Mesendoderm (in vitro differentiated cells): ENCODE measurements around the gene FSTL4.

ENCODE experiments used
- DNase-seq: peaks from one replicate; pipeline ENCODE4 v3.0.0; 2013
- H2AK5ac ChIP-seq: 2 replicates; pipeline ENCODE4 v1.6.1; 2013; ENCODE audit warnings: low read length, inconsistent platforms
- H2BK120ac ChIP-seq: 2 replicates; pipeline ENCODE4 v1.6.1; 2013; ENCODE audit warnings: low read depth, mild to moderate bottlenecking, low read length, moderate library complexity, mixed read lengths
- H2BK15ac ChIP-seq: replicated peaks from 2 replicates; pipeline ENCODE4 v1.6.1; 2013; ENCODE audit warnings: low read depth, mild to moderate bottlenecking, moderate library complexity
- H2BK5ac ChIP-seq: 2 replicates; pipeline ENCODE4 v1.6.1; 2013; ENCODE audit warnings: low read length, inconsistent platforms
- H3K18ac ChIP-seq: 2 replicates; pipeline ENCODE4 v1.6.1; 2013; ENCODE audit warnings: mild to moderate bottlenecking, low read length, mixed read lengths
- H3K23ac ChIP-seq: one replicate; pipeline ENCODE4 v1.6.1; 2013; ENCODE audit warnings: low read length
- H3K27ac ChIP-seq: 2 replicates; pipeline ENCODE4 v1.5.1; 2013; ENCODE audit warnings: low read depth, mild to moderate bottlenecking, inconsistent platforms, low read length, moderate library complexity
- H3K27me3 ChIP-seq: 2 replicates; pipeline ENCODE4 v1.6.1; 2013; ENCODE audit warnings: low read length, control low read depth, mild to moderate bottlenecking, inconsistent platforms; ENCODE audit not compliant: insufficient read depth, poor library complexity
- H3K36me3 ChIP-seq: 2 replicates; pipeline ENCODE4 v1.6.1; 2013; ENCODE audit warnings: low read length, inconsistent platforms; ENCODE audit not compliant: control insufficient read depth, insufficient read depth
- H3K4ac ChIP-seq: one replicate; pipeline ENCODE4 v1.6.1; 2013; ENCODE audit warnings: low read depth, mild to moderate bottlenecking, low read length, moderate library complexity
- H3K4me1 ChIP-seq: 2 replicates; pipeline ENCODE4 v1.6.1; 2013; ENCODE audit warnings: low read depth, low read length, inconsistent platforms; ENCODE audit not compliant: control insufficient read depth
- H3K4me2 ChIP-seq: 2 replicates; pipeline ENCODE4 v1.6.1; 2013; ENCODE audit warnings: low read length
- H3K4me3 ChIP-seq: 2 replicates; pipeline ENCODE4 v1.5.1; 2013; ENCODE audit warnings: mild to moderate bottlenecking, low read length
- H3K56ac ChIP-seq: one replicate; pipeline ENCODE4 v1.6.1; 2013; ENCODE audit warnings: low read length
- H3K79me1 ChIP-seq: 2 replicates; pipeline ENCODE4 v1.6.1; 2013; ENCODE audit warnings: low read length, inconsistent platforms
- H3K79me2 ChIP-seq: 2 replicates; pipeline ENCODE4 v1.6.1; 2013; ENCODE audit warnings: mild to moderate bottlenecking, low read length; ENCODE audit not compliant: control insufficient read depth, insufficient read depth
- H3K9ac ChIP-seq: 2 replicates; pipeline ENCODE4 v1.6.1; 2013; ENCODE audit warnings: low read length, inconsistent platforms
- H4K5ac ChIP-seq: one replicate; pipeline ENCODE4 v1.6.1; 2013; ENCODE audit warnings: low read length
- H4K8ac ChIP-seq: one replicate; pipeline ENCODE4 v1.6.1; 2013; ENCODE audit warnings: low read depth, mild to moderate bottlenecking, control low read depth, low read length, moderate library complexity
- WGBS: extraction: QIAGEN DNeasy Blood & Tissue Kit; methylation state at CpG from one replicate; pipeline ENCODE4 v1.1.7; 2013; ENCODE audit warnings: low lambda C conversion rate, missing lambda C conversion rate; ENCODE audit not compliant: insufficient coverage; ENCODE audit errors: extremely low coverage; 5-methylcytosine and 5-hydroxymethylcytosine counted together

FSTL4 gene

GRCh38 chr5:133405275-133406034 lies 206.9 kb downstream of the FSTL4 start:
- no CpG with 5 or more reads among the region's 17 CpGs for WGBS
- no peak overlapping the region for H3K4me2 ChIP-seq
- no peak overlapping the region for H2AK5ac ChIP-seq
- no peaks in the 10 kb centered on the region for H3K27me3 ChIP-seq
- H3K18ac ChIP-seq = no peak overlapping the region
- H2BK5ac ChIP-seq = no peak overlapping the region
- no peak overlapping the region for H4K8ac ChIP-seq
- H3K4me3 ChIP-seq = no peak overlapping the region
- H3K79me2 ChIP-seq = no peaks in the 10 kb centered on the region
- H4K5ac ChIP-seq = no peak overlapping the region
- H3K4ac ChIP-seq = no peak overlapping the region
- H3K23ac ChIP-seq = no peak overlapping the region
- H3K36me3 ChIP-seq = no peaks in the 10 kb centered on the region
- H3K4me1 ChIP-seq = peaks cover 4% of the 10 kb centered on the region
- H3K27ac ChIP-seq = no peak overlapping the region
- H3K79me1 ChIP-seq = no peaks in the 10 kb centered on the region
- no peak for DNase-seq
- no peak overlapping the region for H3K9ac ChIP-seq
- no peak overlapping the region for H2BK15ac ChIP-seq
- no peak overlapping the region for H2BK120ac ChIP-seq
- no peak overlapping the region for H3K56ac ChIP-seq

GRCh38 chr5:133404724-133405123 lies 207.6 kb downstream of the FSTL4 start:
- Histone ChIP-seq H3K4me2 (no peak overlapping the region), H3K79me2 (no peaks in the 10 kb centered on the region), H3K56ac (no peak overlapping the region), H3K27ac (no peak overlapping the region), H3K23ac (no peak overlapping the region), H3K4me1 (peaks cover 4% of the 10 kb centered on the region), H4K5ac (no peak overlapping the region), H2AK5ac (no peak overlapping the region), H2BK5ac (no peak overlapping the region), H3K9ac (no peak overlapping the region), H3K36me3 (no peaks in the 10 kb centered on the region), H2BK120ac (no peak overlapping the region), H3K18ac (no peak overlapping the region), H3K4ac (no peak overlapping the region), H3K27me3 (no peaks in the 10 kb centered on the region), H3K79me1 (no peaks in the 10 kb centered on the region), H4K8ac (no peak overlapping the region), H3K4me3 (no peak overlapping the region), H2BK15ac (no peak overlapping the region)
- DNase-seq = peak; percentile 63
- WGBS = no CpG with 5 or more reads among the region's 7 CpGs

GRCh38 chr5:133403741-133404364 lies 208.5 kb downstream of the FSTL4 start:
- Histone ChIP-seq H3K27ac (no peak overlapping the region), H2BK15ac (no peak overlapping the region), H3K4ac (no peak overlapping the region), H3K79me2 (no peaks in the 10 kb centered on the region), H3K18ac (no peak overlapping the region), H3K4me1 (peaks cover 4% of the 10 kb centered on the region), H3K56ac (no peak overlapping the region), H3K4me2 (no peak overlapping the region), H2BK120ac (no peak overlapping the region), H4K8ac (no peak overlapping the region), H2AK5ac (no peak overlapping the region), H2BK5ac (no peak overlapping the region), H3K79me1 (no peaks in the 10 kb centered on the region), H3K23ac (no peak overlapping the region), H3K4me3 (no peak overlapping the region), H3K9ac (no peak overlapping the region), H3K27me3 (no peaks in the 10 kb centered on the region), H3K36me3 (no peaks in the 10 kb centered on the region), H4K5ac (no peak overlapping the region)
- no peak for DNase-seq
- WGBS = no CpG with 5 or more reads among the region's 5 CpGs

- no peak overlapping the region for H3K27ac ChIP-seq
- H3K56ac ChIP-seq = no peak overlapping the region
- no peak overlapping the region for H3K23ac ChIP-seq
- H3K4ac ChIP-seq = no peak overlapping the region
- DNase-seq = no peak
- H3K4me3 ChIP-seq = no peak overlapping the region
- no peaks in the 10 kb centered on the region for H3K36me3 ChIP-seq
- no peaks in the 10 kb centered on the region for H3K4me1 ChIP-seq
- no peaks in the 10 kb centered on the region for H3K79me2 ChIP-seq
- no peak overlapping the region for H3K9ac ChIP-seq
- WGBS = no CpG with 5 or more reads among the region's 12 CpGs
- no peaks in the 10 kb centered on the region for H3K27me3 ChIP-seq
- no peak overlapping the region for H2AK5ac ChIP-seq
- H2BK120ac ChIP-seq = no peak overlapping the region
- H3K18ac ChIP-seq = no peak overlapping the region
- H2BK5ac ChIP-seq = no peak overlapping the region
- H4K8ac ChIP-seq = no peak overlapping the region
- no peak overlapping the region for H3K4me2 ChIP-seq
- no peak overlapping the region for H4K5ac ChIP-seq
- H3K79me1 ChIP-seq = no peaks in the 10 kb centered on the region
- no peak overlapping the region for H2BK15ac ChIP-seq
Observed at GRCh38 chr5:133402775-133403174, 209.6 kb downstream of the FSTL4 start.

GRCh38 chr5:133401731-133402347 lies 210.5 kb downstream of the FSTL4 start:
- no peak overlapping the region for H2BK5ac ChIP-seq
- no peak overlapping the region for H3K56ac ChIP-seq
- H3K4me2 ChIP-seq = no peak overlapping the region
- H4K5ac ChIP-seq = no peak overlapping the region
- H3K79me2 ChIP-seq = no peaks in the 10 kb centered on the region
- no peaks in the 10 kb centered on the region for H3K36me3 ChIP-seq
- WGBS = no CpG with 5 or more reads among the region's 9 CpGs
- no peak for DNase-seq
- H3K23ac ChIP-seq = no peak overlapping the region
- H3K79me1 ChIP-seq = no peaks in the 10 kb centered on the region
- H2AK5ac ChIP-seq = no peak overlapping the region
- H3K27ac ChIP-seq = no peak overlapping the region
- H2BK120ac ChIP-seq = no peak overlapping the region
- H2BK15ac ChIP-seq = no peak overlapping the region
- H3K4me1 ChIP-seq = no peaks in the 10 kb centered on the region
- no peak overlapping the region for H3K4ac ChIP-seq
- H4K8ac ChIP-seq = no peak overlapping the region
- no peak overlapping the region for H3K9ac ChIP-seq
- no peak overlapping the region for H3K4me3 ChIP-seq
- H3K27me3 ChIP-seq = no peaks in the 10 kb centered on the region
- no peak overlapping the region for H3K18ac ChIP-seq
